Fibroblast of lung (primary cell): Measurements from ENCODE around the gene DCAF11.

Experiments used
- EZH2 ChIP-seq: IDR thresholded peaks from 2 replicates; pipeline ENCODE4 v1.5.1; 2012; ENCODE audit warnings: low read length, control low read depth, mild to moderate bottlenecking; ENCODE audit errors: missing control alignments
- TF ChIP-seq, protein P1 (sequence below), 2 donors: IDR thresholded peaks in 1 of 2; conservative IDR thresholded peaks in 1 of 2; 1 replicate in 1 of 2; 2 replicates in 1 of 2; pipeline ENCODE4 v1.5.1; 2011 to 2012; ENCODE audit warnings: low read length in 2 of 2, control low read depth in 1 of 2, inconsistent platforms in 1 of 2, low read depth in 1 of 2, mild to moderate bottlenecking in 1 of 2

DNA sequence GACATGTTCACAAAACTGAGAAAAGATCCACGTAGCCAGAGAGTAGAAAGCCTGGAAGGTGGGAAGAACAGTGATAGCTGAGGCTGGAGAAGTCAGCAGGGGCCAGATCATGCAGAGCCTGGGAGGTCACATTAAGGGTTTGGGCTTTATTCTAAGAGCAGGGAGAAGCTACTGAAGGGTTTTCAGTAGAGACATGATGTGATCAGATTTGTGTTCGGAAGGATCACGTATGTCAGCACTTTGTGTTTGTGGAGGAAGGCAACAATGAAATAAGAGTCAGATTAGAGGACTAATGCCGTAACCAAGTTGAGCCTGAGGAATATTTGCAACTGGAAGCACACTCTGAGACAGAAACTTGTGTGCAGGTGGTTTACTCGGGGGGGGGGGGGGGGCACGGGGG is 24.7 kb upstream of the DCAF11 start:
- TF ChIP-seq, protein P1, sequence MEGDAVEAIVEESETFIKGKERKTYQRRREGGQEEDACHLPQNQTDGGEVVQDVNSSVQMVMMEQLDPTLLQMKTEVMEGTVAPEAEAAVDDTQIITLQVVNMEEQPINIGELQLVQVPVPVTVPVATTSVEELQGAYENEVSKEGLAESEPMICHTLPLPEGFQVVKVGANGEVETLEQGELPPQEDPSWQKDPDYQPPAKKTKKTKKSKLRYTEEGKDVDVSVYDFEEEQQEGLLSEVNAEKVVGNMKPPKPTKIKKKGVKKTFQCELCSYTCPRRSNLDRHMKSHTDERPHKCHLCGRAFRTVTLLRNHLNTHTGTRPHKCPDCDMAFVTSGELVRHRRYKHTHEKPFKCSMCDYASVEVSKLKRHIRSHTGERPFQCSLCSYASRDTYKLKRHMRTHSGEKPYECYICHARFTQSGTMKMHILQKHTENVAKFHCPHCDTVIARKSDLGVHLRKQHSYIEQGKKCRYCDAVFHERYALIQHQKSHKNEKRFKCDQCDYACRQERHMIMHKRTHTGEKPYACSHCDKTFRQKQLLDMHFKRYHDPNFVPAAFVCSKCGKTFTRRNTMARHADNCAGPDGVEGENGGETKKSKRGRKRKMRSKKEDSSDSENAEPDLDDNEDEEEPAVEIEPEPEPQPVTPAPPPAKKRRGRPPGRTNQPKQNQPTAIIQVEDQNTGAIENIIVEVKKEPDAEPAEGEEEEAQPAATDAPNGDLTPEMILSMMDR (conservative IDR thresholded peaks at IDR 0.05 in 1 of 2, IDR thresholded peaks at IDR 0.05 in 1 of 2; ENCODE audit: low read depth in 1 of 2, low read length in 2 of 2): no peak
- no peak for TF ChIP-seq EZH2
